Skeletal muscle satellite cell (primary cell): ENCODE measurements around the gene SLC25A31. TPM values are rescaled to one million over a fixed set of nuclear protein-coding genes. Genes with fewer than 3 reads are reported as not detected.
A peak's percentile ranks its signal among the peaks of the same experiment; 100 is the strongest.

ENCODE experiments used
- H3K27me3 ChIP-seq: 2 replicates; pipeline ENCODE4 v1.7.0; 2013; ENCODE audit warnings: low read length; ENCODE audit not compliant: control insufficient read depth, insufficient read depth
- H3K36me3 ChIP-seq: 2 replicates; pipeline ENCODE4 v1.7.0; 2013; ENCODE audit warnings: mild to moderate bottlenecking, control low read depth, low read length; ENCODE audit not compliant: insufficient read depth
- H3K4me1 ChIP-seq: 2 replicates; pipeline ENCODE4 v1.7.0; 2013; ENCODE audit warnings: low read length; ENCODE audit not compliant: control insufficient read depth, insufficient read depth
- H3K4me2 ChIP-seq: 2 replicates; pipeline ENCODE4 v1.7.0; 2013; ENCODE audit warnings: mild to moderate bottlenecking, low read length
- H3K4me3 ChIP-seq: 2 replicates; pipeline ENCODE4 v1.7.0; 2013; ENCODE audit warnings: low read length
- H3K9ac ChIP-seq: 2 replicates; pipeline ENCODE4 v1.7.0; 2013; ENCODE audit warnings: mild to moderate bottlenecking, low read depth, low read length, moderate library complexity
- H3K9me3 ChIP-seq: replicated peaks from 2 replicates; pipeline ENCODE4 v1.7.0; 2013; ENCODE audit warnings: mild to moderate bottlenecking, control low read depth, low read length
- total RNA-seq: library from RNA; depleted of rRNA; stranded (reverse); fragments of >200 nt; gene quantifications from 2 replicates; pipeline ENCODE4 v1.2.3, GENCODE V29; 2012; rRNA removed

The SLC25A31 gene
- total RNA-seq = not detected in 2 replicates

- Histone ChIP-seq H3K36me3 (no peaks in the 10 kb centered on the region), H3K27me3 (no peaks in the 10 kb centered on the region), H3K4me3 (no peak within 1 kb of the TSS), H3K9ac (no peak within 1 kb of the TSS), H3K9me3 (no peaks in the 10 kb centered on the region), H3K4me1 (no peaks in the 10 kb centered on the region), H3K4me2 (no peak within 1 kb of the TSS)
Observed at GRCh38 chr4:127730142-127730913, at the start of gene SLC25A31. SLC25A31 (plus strand) TSS chr4:127730400; CDS start chr4:127730546, 146 bp downstream.

DNA sequence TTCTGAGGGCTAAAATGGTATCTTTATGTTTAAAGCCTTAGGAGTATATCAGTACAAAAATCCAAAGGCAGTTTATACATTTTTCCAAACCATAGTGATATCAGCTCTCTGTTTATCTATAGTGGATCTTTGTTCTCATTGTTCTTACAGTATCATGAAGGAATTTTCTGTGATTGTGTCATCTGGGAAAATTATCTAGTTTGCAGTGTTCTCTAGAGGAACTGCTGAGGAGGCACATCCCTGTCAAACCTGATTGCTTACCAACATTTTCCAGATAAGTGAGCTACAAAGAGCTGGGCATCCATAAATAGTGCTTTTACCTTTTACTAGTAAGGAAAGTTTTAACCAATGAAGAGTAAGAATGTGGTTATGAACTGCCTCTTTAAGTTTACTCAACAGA, 44.9 kb upstream of the SLC25A31 start:
- no peak overlapping the region for H3K4me3 ChIP-seq
- H3K4me1 ChIP-seq = peaks cover 21% of the 10 kb centered on the region
- H3K9me3 ChIP-seq = no peaks in the 10 kb centered on the region
- no peaks in the 10 kb centered on the region for H3K36me3 ChIP-seq
- peak overlapping the region; percentile 2 for H3K4me2 ChIP-seq
- H3K27me3 ChIP-seq = no peaks in the 10 kb centered on the region
- no peak overlapping the region for H3K9ac ChIP-seq

DNA sequence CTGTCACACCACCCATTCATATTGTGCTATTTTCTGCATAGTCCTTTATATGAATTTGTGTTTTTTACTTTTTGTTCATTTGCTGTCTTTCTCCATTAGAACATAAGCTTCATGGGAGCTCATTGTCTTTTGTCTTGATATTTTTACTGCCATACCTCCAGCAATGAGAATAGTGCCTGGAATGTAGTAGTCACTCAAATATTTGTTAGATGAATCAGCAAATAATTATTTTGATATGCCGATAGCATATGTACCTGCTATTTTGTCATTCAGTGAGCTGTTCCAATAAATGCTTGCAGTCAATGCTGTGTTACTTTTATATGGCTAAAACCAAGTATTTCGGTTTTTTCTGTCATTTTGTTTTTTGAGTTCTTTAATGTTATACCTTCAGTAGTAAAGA, 43.5 kb upstream of the SLC25A31 start:
- Histone ChIP-seq H3K4me1 (peaks cover 21% of the 10 kb centered on the region), H3K9ac (no peak overlapping the region), H3K36me3 (no peaks in the 10 kb centered on the region), H3K9me3 (no peaks in the 10 kb centered on the region), H3K27me3 (no peaks in the 10 kb centered on the region), H3K4me2 (peak overlapping the region; percentile 14), H3K4me3 (no peak overlapping the region)

GRCh38 chr4:127687580-127687979, 42.6 kb upstream of the SLC25A31 start:
- no peak overlapping the region for H3K4me3 ChIP-seq
- no peaks in the 10 kb centered on the region for H3K27me3 ChIP-seq
- H3K4me1 ChIP-seq = peaks cover 21% of the 10 kb centered on the region
- no peak overlapping the region for H3K4me2 ChIP-seq
- no peaks in the 10 kb centered on the region for H3K36me3 ChIP-seq
- H3K9me3 ChIP-seq = no peaks in the 10 kb centered on the region
- H3K9ac ChIP-seq = no peak overlapping the region

GRCh38 chr4:127698789-127699200, 31.4 kb upstream of the SLC25A31 start:
- H3K9ac ChIP-seq = no peak overlapping the region
- H3K9me3 ChIP-seq = no peaks in the 10 kb centered on the region
- no peak overlapping the region for H3K4me2 ChIP-seq
- H3K4me3 ChIP-seq = no peak overlapping the region
- H3K27me3 ChIP-seq = no peaks in the 10 kb centered on the region
- H3K36me3 ChIP-seq = no peaks in the 10 kb centered on the region
- no peaks in the 10 kb centered on the region for H3K4me1 ChIP-seq

- Histone ChIP-seq H3K4me3 (peak overlapping the region; percentile 48), H3K27me3 (no peaks in the 10 kb centered on the region), H3K4me2 (peak overlapping the region; percentile 68), H3K9ac (no peak overlapping the region), H3K4me1 (peaks cover 16% of the 10 kb centered on the region), H3K36me3 (peaks cover 3% of the 10 kb centered on the region), H3K9me3 (no peaks in the 10 kb centered on the region)
Observed at GRCh38 chr4:127708985-127709384, 21.2 kb upstream of the SLC25A31 start.

DNA sequence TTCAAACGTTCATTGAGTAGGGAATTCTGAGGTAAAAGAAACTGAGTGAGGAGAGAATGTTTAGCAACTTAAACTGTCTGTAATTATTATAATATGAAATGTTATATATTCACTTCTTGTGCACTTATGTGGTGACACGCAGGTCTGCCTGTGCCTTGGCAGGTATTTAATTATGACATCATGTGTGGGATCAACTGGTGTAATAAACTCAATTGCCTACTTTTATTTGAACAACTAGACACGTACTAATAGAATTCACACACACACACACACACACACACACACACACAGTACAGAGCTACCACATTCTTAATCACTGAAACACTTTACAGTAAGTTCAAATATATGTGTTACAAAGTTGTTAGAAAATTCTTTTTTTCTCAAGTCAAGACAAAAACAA, 20.7 kb upstream of the SLC25A31 start:
- Histone ChIP-seq H3K9ac (no peak overlapping the region), H3K4me2 (peak overlapping the region; percentile 68), H3K9me3 (no peaks in the 10 kb centered on the region), H3K27me3 (no peaks in the 10 kb centered on the region), H3K4me3 (peak overlapping the region; percentile 48), H3K4me1 (peaks cover 16% of the 10 kb centered on the region), H3K36me3 (peaks cover 3% of the 10 kb centered on the region)

- Histone ChIP-seq H3K9ac (no peak overlapping the region), H3K36me3 (no peaks in the 10 kb centered on the region), H3K4me3 (no peak overlapping the region), H3K9me3 (no peaks in the 10 kb centered on the region), H3K27me3 (no peaks in the 10 kb centered on the region), H3K4me1 (no peaks in the 10 kb centered on the region), H3K4me2 (no peak overlapping the region)
Observed at GRCh38 chr4:127731406-127731805, 1.2 kb downstream of the SLC25A31 start.

DNA sequence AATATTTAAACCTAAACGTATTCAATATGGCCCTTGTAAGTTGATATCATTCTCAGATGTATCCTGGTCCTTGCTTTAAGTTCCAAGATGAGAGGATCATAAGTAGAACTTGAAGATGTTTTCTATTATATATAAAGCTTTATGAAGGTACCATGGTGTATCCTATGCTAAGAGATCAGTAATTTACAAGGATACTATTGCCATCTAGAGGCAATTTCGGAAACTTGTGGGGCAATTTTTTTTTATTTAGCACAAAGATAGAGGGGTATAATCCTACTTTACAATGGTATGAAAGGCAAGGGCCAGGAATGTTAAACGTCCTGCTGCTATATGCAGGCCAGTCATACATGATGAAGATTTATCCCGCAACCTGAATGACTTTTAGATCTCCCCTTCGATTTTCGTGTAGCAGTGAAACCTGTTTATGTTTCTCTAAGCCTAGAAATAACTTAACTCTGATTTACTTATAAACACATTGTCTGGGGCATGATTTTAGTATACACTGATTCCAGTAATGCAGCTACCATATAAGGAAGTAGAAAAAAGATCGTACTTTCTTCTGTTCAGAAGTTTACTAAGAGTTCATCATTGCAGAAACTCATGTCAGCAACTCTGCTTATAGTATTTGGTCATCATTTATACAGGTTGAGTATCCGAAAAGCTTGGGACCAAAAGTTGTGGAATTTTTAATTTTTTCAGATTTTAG, 2.6 kb downstream of the SLC25A31 start:
- Histone ChIP-seq H3K27me3 (no peaks in the 10 kb centered on the region), H3K4me2 (no peak overlapping the region), H3K4me3 (no peak overlapping the region)

GRCh38 chr4:127734976-127735375, 4.8 kb downstream of the SLC25A31 start:
- no peak overlapping the region for H3K9ac ChIP-seq
- no peaks in the 10 kb centered on the region for H3K36me3 ChIP-seq
- no peaks in the 10 kb centered on the region for H3K4me1 ChIP-seq
- no peak overlapping the region for H3K4me2 ChIP-seq
- no peaks in the 10 kb centered on the region for H3K27me3 ChIP-seq
- H3K9me3 ChIP-seq = no peaks in the 10 kb centered on the region
- H3K4me3 ChIP-seq = no peak overlapping the region

More for the DNA sequence above, 2.6 kb downstream of the SLC25A31 start:
- no peaks in the 10 kb centered on the region for H3K9me3 ChIP-seq
- H3K36me3 ChIP-seq = no peaks in the 10 kb centered on the region
- no peaks in the 10 kb centered on the region for H3K4me1 ChIP-seq
- H3K9ac ChIP-seq = no peak overlapping the region

DNA sequence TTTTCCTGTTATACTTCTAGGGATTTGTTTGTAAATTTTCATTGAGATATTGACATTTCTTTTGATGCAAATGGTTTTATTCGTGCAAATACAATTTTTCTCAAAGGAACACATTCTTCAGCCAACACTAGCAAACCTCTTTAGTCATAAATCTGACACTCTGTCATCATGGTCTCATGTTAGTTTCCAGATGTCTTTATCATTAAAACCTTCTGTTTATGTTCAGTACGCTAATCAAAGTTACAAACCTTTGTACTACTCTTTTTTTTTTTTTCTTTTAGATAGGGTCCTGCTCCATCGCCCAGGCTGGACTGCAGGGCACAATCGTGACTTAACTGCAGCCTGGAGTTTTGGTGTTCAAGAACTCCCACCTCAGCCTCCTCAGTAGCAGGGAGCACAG, 7.1 kb downstream of the SLC25A31 start:
- Histone ChIP-seq H3K9me3 (no peaks in the 10 kb centered on the region), H3K27me3 (no peaks in the 10 kb centered on the region), H3K9ac (no peak overlapping the region), H3K4me2 (no peak overlapping the region), H3K36me3 (no peaks in the 10 kb centered on the region), H3K4me1 (no peaks in the 10 kb centered on the region), H3K4me3 (no peak overlapping the region)
